Loucy (cell line): Measurements from ENCODE around the gene DMBT1.

ENCODE experiments used
- H2AFZ ChIP-seq: fragments of 200-600 bp; sonication (generic); 2 replicates; pipeline ENCODE4 v1.6.0; 2016; ENCODE audit warnings: antibody characterized with exemption, mild to moderate bottlenecking, low read length, moderate library complexity
- H3F3A ChIP-seq: fragments of 200-600 bp; 2 replicates; pipeline ENCODE4 v1.6.0; 2016; ENCODE audit warnings: antibody characterized with exemption, low read depth, mild to moderate bottlenecking
- H3K27me3 ChIP-seq: fragments of 200-600 bp; sonication (generic); 2 replicates; pipeline ENCODE4 v1.6.1; 2014; ENCODE audit warnings: low read length, mild to moderate bottlenecking; ENCODE audit not compliant: insufficient read depth, poor library complexity, severe bottlenecking
- H3K36me3 ChIP-seq: fragments of 200-600 bp; sonication (generic); 2 replicates; pipeline ENCODE4 v1.6.1; 2016; ENCODE audit warnings: low read length; ENCODE audit not compliant: insufficient read depth
- H3K4me1 ChIP-seq: fragments of 200-600 bp; sonication (generic); 2 replicates; pipeline ENCODE4 v1.5.1; 2014; ENCODE audit warnings: low read length, mild to moderate bottlenecking; ENCODE audit not compliant: insufficient read depth, poor library complexity, severe bottlenecking
- H3K4me2 ChIP-seq: fragments of 200-600 bp; sonication (generic); 2 replicates; pipeline ENCODE4 v1.6.0; 2014; ENCODE audit warnings: antibody characterized with exemption, low read length, low read depth, mild to moderate bottlenecking; ENCODE audit not compliant: poor library complexity, severe bottlenecking
- H3K4me3 ChIP-seq: fragments of 200-600 bp; sonication (generic); 2 replicates; pipeline ENCODE4 v1.5.1; 2014; ENCODE audit warnings: low read length, mild to moderate bottlenecking, mixed read lengths; ENCODE audit not compliant: poor library complexity, severe bottlenecking
- H3K79me2 ChIP-seq: fragments of 200-600 bp; sonication (generic); 2 replicates; pipeline ENCODE4 v1.6.1; 2014; ENCODE audit warnings: low read length; ENCODE audit not compliant: insufficient read depth
- H3K9ac ChIP-seq: fragments of 200-600 bp; sonication (generic); 2 replicates; pipeline ENCODE4 v1.6.0; 2014; ENCODE audit warnings: mild to moderate bottlenecking, low read depth, low read length, moderate library complexity; ENCODE audit not compliant: poor library complexity, severe bottlenecking
- H3K9me2 ChIP-seq: fragments of 200-600 bp; sonication (generic); replicated peaks from 2 replicates; pipeline ENCODE4 v1.6.1; 2016; ENCODE audit warnings: low read depth, low read length, mixed read lengths
- H3K9me3 ChIP-seq: fragments of 200-600 bp; sonication (generic); 2 replicates; pipeline ENCODE4 v1.6.1; 2014; ENCODE audit warnings: mild to moderate bottlenecking, antibody characterized with exemption, low read length, low read depth; ENCODE audit not compliant: insufficient read depth
- H4K20me1 ChIP-seq: fragments of 200-600 bp; sonication (generic); 2 replicates; pipeline ENCODE4 v1.6.0; 2014; ENCODE audit warnings: antibody characterized with exemption, low read length, mild to moderate bottlenecking; ENCODE audit not compliant: insufficient read depth, poor library complexity, severe bottlenecking
- CTCF ChIP-seq: fragments of 200-600 bp; sonication (generic); conservative IDR thresholded peaks from 2 replicates; pipeline ENCODE4 v1.5.1; 2014; ENCODE audit warnings: mild to moderate bottlenecking, antibody characterized with exemption, low read length
- EZH2phosphoT487 ChIP-seq: fragments of 200-600 bp; IDR thresholded peaks from 2 replicates; pipeline ENCODE4 v1.6.1; 2018; ENCODE audit warnings: antibody characterized with exemption, mild to moderate bottlenecking, moderate library complexity, borderline replicate concordance

DMBT1 gene

DNA sequence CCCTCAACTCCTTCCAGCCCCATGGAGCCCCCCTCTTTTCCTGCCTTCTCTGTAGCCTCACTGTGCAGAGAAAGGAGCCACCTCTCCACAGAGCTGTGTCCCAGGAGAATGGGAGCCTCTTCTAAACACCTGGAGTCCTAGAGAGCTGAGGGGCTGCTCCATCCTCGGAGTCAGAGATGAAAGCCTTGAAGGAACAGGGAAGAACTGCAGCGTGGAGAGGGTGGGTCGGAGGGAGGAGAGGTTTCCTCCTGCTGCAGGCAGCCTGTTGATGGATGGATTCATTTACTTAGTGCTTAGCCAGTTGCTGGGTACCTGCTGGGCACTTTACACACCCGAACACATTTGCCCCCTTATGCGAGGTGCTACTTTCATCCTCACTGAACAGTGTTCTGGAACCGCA is 100.1 kb downstream of the DMBT1 start:
- Histone ChIP-seq H2AFZ (no peak overlapping the region), H3K27me3 (no peaks in the 10 kb centered on the region), H3K9me3 (no peaks in the 10 kb centered on the region), H3K79me2 (no peaks in the 10 kb centered on the region), H3K9me2 (no peaks in the 10 kb centered on the region), H3K4me3 (no peak overlapping the region), H3K4me2 (no peak overlapping the region), H3K4me1 (no peaks in the 10 kb centered on the region), H3K36me3 (no peaks in the 10 kb centered on the region), H3K9ac (no peak overlapping the region), H3F3A (no peaks in the 10 kb centered on the region), H4K20me1 (no peaks in the 10 kb centered on the region)
- TF ChIP-seq EZH2phosphoT487 (no peak), CTCF (no peak)

DNA sequence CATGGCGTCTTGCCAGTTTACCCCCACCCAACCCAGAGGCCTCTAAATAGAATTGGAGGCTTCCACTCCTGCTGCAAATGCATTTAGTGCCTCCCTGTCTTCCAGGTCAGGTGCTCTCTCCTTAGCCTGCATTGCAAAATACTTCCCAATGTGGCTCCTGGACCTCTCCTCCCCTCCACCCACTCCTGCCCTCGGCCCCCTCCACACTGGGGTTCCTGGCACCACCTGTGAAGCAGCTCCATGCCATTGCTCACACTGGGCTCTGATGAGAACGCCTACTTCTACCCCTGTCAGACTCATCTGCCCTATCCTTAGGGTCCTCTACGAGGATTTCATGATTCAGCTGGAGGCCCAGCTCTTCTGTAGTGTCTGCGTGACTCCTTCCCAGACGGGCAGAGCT is 101.7 kb downstream of the DMBT1 start:
- H3K4me1 ChIP-seq: no peaks in the 10 kb centered on the region
- H3K4me2 ChIP-seq: no peak overlapping the region
- no peaks in the 10 kb centered on the region for H4K20me1 ChIP-seq
- H3K36me3 ChIP-seq: no peaks in the 10 kb centered on the region
- H3K9ac ChIP-seq: no peak overlapping the region
- no peak overlapping the region for H2AFZ ChIP-seq
- no peaks in the 10 kb centered on the region for H3K27me3 ChIP-seq
- no peaks in the 10 kb centered on the region for H3K79me2 ChIP-seq
- no peaks in the 10 kb centered on the region for H3K9me3 ChIP-seq
- TF ChIP-seq CTCF: no peak
- no peak for TF ChIP-seq EZH2phosphoT487
- no peak overlapping the region for H3K4me3 ChIP-seq
- no peaks in the 10 kb centered on the region for H3F3A ChIP-seq
- no peaks in the 10 kb centered on the region for H3K9me2 ChIP-seq

DNA sequence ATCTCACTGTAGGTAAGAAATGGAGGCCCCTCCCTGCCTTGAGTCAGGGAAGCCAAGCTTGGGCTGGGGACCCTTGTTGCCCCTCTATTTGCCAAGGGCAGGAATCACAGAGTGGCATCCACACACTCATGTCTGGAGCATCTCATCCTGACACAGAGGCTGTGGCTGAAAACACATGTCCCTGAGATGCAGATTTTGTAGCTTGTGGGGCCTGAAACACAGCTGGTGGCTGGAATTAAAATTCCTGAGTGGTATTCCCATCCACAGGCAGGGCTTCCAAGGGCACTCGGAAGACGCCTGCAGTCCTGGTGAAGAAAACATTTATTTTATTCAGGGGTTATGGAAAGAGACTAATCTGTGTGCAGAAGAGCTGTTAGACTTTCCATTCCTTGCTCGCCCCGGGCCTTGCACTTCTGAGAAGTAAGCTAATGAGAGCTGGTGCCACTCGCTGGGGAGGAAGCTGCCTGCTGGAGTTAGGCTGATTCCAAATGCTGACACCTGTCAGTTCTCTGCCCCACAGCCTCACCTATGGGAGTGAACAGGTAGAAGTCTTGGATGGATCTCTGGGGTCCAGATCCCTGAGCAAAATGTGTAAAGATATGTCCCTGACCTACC is 103.1 kb downstream of the DMBT1 start:
- Histone ChIP-seq H3K79me2 (no peaks in the 10 kb centered on the region), H3K27me3 (no peaks in the 10 kb centered on the region)

GRCh38 chr10:122664501-122664900 is 103.9 kb downstream of the DMBT1 start:
- H3K9me3 ChIP-seq: no peaks in the 10 kb centered on the region
- no peaks in the 10 kb centered on the region for H4K20me1 ChIP-seq
- TF ChIP-seq CTCF (no peak), EZH2phosphoT487 (no peak)
- no peak overlapping the region for H3K4me2 ChIP-seq
- no peaks in the 10 kb centered on the region for H3K36me3 ChIP-seq
- no peaks in the 10 kb centered on the region for H3K4me1 ChIP-seq
- H3K79me2 ChIP-seq: no peaks in the 10 kb centered on the region
- H3K9me2 ChIP-seq: no peaks in the 10 kb centered on the region
- H3K27me3 ChIP-seq: no peaks in the 10 kb centered on the region
- H2AFZ ChIP-seq: no peak overlapping the region
- no peak overlapping the region for H3K9ac ChIP-seq
- H3F3A ChIP-seq: no peaks in the 10 kb centered on the region
- H3K4me3 ChIP-seq: no peak overlapping the region

More for the DNA sequence above, 103.1 kb downstream of the DMBT1 start:
- no peaks in the 10 kb centered on the region for H4K20me1 ChIP-seq
- no peaks in the 10 kb centered on the region for H3K4me1 ChIP-seq
- H3K36me3 ChIP-seq: no peaks in the 10 kb centered on the region
- H3F3A ChIP-seq: no peaks in the 10 kb centered on the region
- no peak for TF ChIP-seq EZH2phosphoT487
- H2AFZ ChIP-seq: no peak overlapping the region
- H3K9ac ChIP-seq: no peak overlapping the region
- no peak overlapping the region for H3K4me2 ChIP-seq
- no peaks in the 10 kb centered on the region for H3K9me3 ChIP-seq
- no peak overlapping the region for H3K4me3 ChIP-seq
- no peaks in the 10 kb centered on the region for H3K9me2 ChIP-seq
